Calu3 (cell line): ENCODE data around the gene NDNF. TPM values are rescaled to one million over a fixed set of nuclear protein-coding genes. Genes with fewer than 3 reads are reported as not detected.

Experiments
- BruUV-seq: library from RNA; stranded (reverse); fragments of 400-500 nt; replicated peaks from 2 replicates; lab custom pipeline; 2021; lab: Mats Ljungman, UMichigan
- CTCF ChIA-PET: fragments of 300-600 bp; sonication (Branson Sonifier 250); formaldehyde crosslinking; loops from one replicate; lab custom pipeline; 2022; ENCODE audit warnings: antibody characterized with exemption; lab: Charles Lee
- DNase-seq: peaks from one replicate; pipeline ENCODE4 v3.0.0; 2022
- H3K27ac Mint-ChIP-seq: one replicate; pipeline ENCODE4 v1.8.0; 2022; ENCODE audit warnings: mixed read lengths; ENCODE audit not compliant: unreplicated experiment
- H3K27me3 Mint-ChIP-seq: one replicate; pipeline ENCODE4 v1.8.0; 2022; ENCODE audit warnings: mixed read lengths; ENCODE audit not compliant: unreplicated experiment
- H3K36me3 Mint-ChIP-seq: one replicate; pipeline ENCODE4 v1.8.0; 2022; ENCODE audit warnings: mild to moderate bottlenecking, moderate library complexity, mixed read lengths; ENCODE audit not compliant: insufficient read depth, unreplicated experiment
- H3K4me1 Mint-ChIP-seq: one replicate; pipeline ENCODE4 v1.8.0; 2022; ENCODE audit warnings: mild to moderate bottlenecking, low read depth, mixed read lengths; ENCODE audit not compliant: unreplicated experiment
- H3K4me3 Mint-ChIP-seq: one replicate; pipeline ENCODE4 v1.8.0; 2022; ENCODE audit warnings: mild to moderate bottlenecking, low read depth, moderate library complexity, mixed read lengths; ENCODE audit not compliant: unreplicated experiment
- H3K9me3 Mint-ChIP-seq: one replicate; pipeline ENCODE4 v1.8.0; 2022; ENCODE audit warnings: low read depth, mixed read lengths; ENCODE audit not compliant: unreplicated experiment
- CTCF ChIP-seq: fragments of 200-600 bp; IDR thresholded peaks from one replicate; pipeline ENCODE4 v1.8.0; 2022; ENCODE audit warnings: antibody characterized with exemption; ENCODE audit not compliant: unreplicated experiment
- intact Hi-C: fragments of 100-400 bp; cut with micrococcal nuclease; formaldehyde crosslinking; loops from one replicate; pipeline ENCODE4 v1.10.0; 2022; ENCODE audit not compliant: unreplicated experiment
- total RNA-seq: library from RNA; stranded (reverse); gene quantifications from 2 replicates; pipeline ENCODE4 v1.2.3, GENCODE V29; 2022

NDNF gene
- total RNA-seq, 1 experiment from 2014 or later: 0.66 TPM

- Mint-ChIP-seq H3K27ac (no peak overlapping the region), H3K27me3 (no peaks in the 10 kb centered on the region), H3K4me3 (no peak overlapping the region), H3K4me1 (no peaks in the 10 kb centered on the region), H3K9me3 (no peaks in the 10 kb centered on the region), H3K36me3 (no peaks in the 10 kb centered on the region)
- TF ChIP-seq CTCF: no peak
- DNase-seq: no peak
- CTCF ChIA-PET: interaction anchor here (0.7 kb wide), 1 partner anchor 41 kb away, joined by 3 read pairs; no protein-coding TSS in a partner anchor
- intact Hi-C loops: no loop called here
- BruUV-seq: no TSS peak
These were observed 82.1 kb downstream of the NDNF start for GRCh38 chr4:120990246-120990645.

Other genes starting within 250 kb of the NDNF start
- gene PRDM5, start 149.8 kb downstream of the NDNF start, total RNA-seq: 8.3 and 8.7 TPM in 2 replicates
- gene TNIP3, start 91.8 kb upstream of the NDNF start, total RNA-seq: not detected in 2 replicates